ENCODE results near the gene AIPL1. TPM values are rescaled to one million over a fixed set of nuclear protein-coding genes. Genes with fewer than 3 reads are reported as not detected.

Gene AIPL1
- total and polyA plus RNA-seq, 4 donors = not detected

- TF ChIP-seq CTCF (IDR thresholded peaks at IDR 0.05; ENCODE audit: control extremely low read depth, extremely low read depth) = no peak
- Histone ChIP-seq H3K27ac (ENCODE audit: low read depth in 1 of 2, low read length in 1 of 2) (no peak overlapping the region), H3K4me1 (ENCODE audit: control insufficient read depth in 5 of 5, insufficient read depth in 5 of 5, low read length in 5 of 5) (no peaks in the 10 kb centered on the region), H3K4me3 (no peak overlapping the region), H3K27me3 (ENCODE audit: control insufficient read depth in 3 of 3, insufficient read depth in 3 of 3, low read length in 2 of 3) (no peaks in the 10 kb centered on the region), H3K9me3 (ENCODE audit: control insufficient read depth in 4 of 4, insufficient read depth in 3 of 4, low read length in 3 of 4) (peaks cover 0 to 6% (median under 1%) of the 10 kb centered on the region in 4 donors), H3K36me3 (ENCODE audit: control insufficient read depth in 4 of 4, insufficient read depth in 4 of 4, low read length in 4 of 4) (no peaks in the 10 kb centered on the region), H3K9ac (ENCODE audit: insufficient read depth in 1 of 2, low read length in 2 of 2) (no peak overlapping the region)
- ATAC-seq (ENCODE audit: insufficient read depth, low FRiP score) (no peak), DNase-seq (no peak)
- WGBS, 2 donors = 85 to 89% methylated on average over 4 of the region's 4 CpGs
Measured at GRCh38 chr17:6387442-6387841, 47.5 kb downstream of the AIPL1 start.

GRCh38 chr17:6386041-6386630 is 48.8 kb downstream of the AIPL1 start:
- no peak for ATAC-seq (ENCODE audit: insufficient read depth, low FRiP score)
- DNase-seq = no peak
- WGBS, 2 donors = 89 to 90% methylated on average over 9 of the region's 9 CpGs
- Histone ChIP-seq H3K27me3 (ENCODE audit: control insufficient read depth in 3 of 3, insufficient read depth in 3 of 3, low read length in 2 of 3) (no peaks in the 10 kb centered on the region), H3K36me3 (ENCODE audit: control insufficient read depth in 4 of 4, insufficient read depth in 4 of 4, low read length in 4 of 4) (no peaks in the 10 kb centered on the region), H3K4me1 (ENCODE audit: control insufficient read depth in 5 of 5, insufficient read depth in 5 of 5, low read length in 5 of 5) (no peaks in the 10 kb centered on the region), H3K9me3 (ENCODE audit: control insufficient read depth in 4 of 4, insufficient read depth in 3 of 4, low read length in 3 of 4) (peaks cover 0 to 6% (median under 1%) of the 10 kb centered on the region in 4 donors), H3K27ac (ENCODE audit: low read depth in 1 of 2, low read length in 1 of 2) (no peak overlapping the region), H3K9ac (ENCODE audit: insufficient read depth in 1 of 2, low read length in 2 of 2) (no peak overlapping the region), H3K4me3 (no peak overlapping the region)
- TF ChIP-seq CTCF (IDR thresholded peaks at IDR 0.05; ENCODE audit: control extremely low read depth, extremely low read depth) = no peak

DNA sequence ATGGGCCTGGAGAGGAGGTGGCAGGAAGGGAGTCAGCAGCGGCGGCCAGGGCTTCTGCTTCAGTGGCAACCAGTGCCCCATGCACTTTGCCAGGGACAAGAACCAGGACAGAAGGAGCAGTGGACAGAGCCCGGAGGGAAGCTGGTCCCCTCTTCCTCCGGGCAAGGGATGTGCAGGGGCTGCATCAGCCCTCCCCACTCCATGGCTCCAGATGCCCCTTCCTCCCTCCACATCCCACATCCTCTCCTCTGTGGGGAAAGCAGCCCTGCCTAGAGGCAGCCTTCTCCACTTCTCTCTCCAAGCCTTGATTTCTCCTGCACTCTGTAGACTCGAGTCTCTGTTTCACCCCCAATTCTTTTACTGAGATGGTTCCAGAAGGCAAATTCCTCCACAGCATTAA is 50.4 kb downstream of the AIPL1 start:
- DNase-seq (no peak), ATAC-seq (ENCODE audit: insufficient read depth, low FRiP score) (no peak)
- H3K9ac ChIP-seq (ENCODE audit: insufficient read depth in 1 of 2, low read length in 2 of 2) = no peak overlapping the region
- H3K27ac ChIP-seq (ENCODE audit: low read depth in 1 of 2, low read length in 1 of 2) = no peak overlapping the region
- H3K9me3 ChIP-seq (ENCODE audit: control insufficient read depth in 4 of 4, insufficient read depth in 3 of 4, low read length in 3 of 4) = peaks cover 0 to 4% (median 0%) of the 10 kb centered on the region in 4 donors
- H3K4me1 ChIP-seq (ENCODE audit: control insufficient read depth in 5 of 5, insufficient read depth in 5 of 5, low read length in 5 of 5) = no peaks in the 10 kb centered on the region
- H3K27me3 ChIP-seq (ENCODE audit: control insufficient read depth in 3 of 3, insufficient read depth in 3 of 3, low read length in 2 of 3) = no peaks in the 10 kb centered on the region
- H3K4me3 ChIP-seq = no peak overlapping the region
- H3K36me3 ChIP-seq (ENCODE audit: control insufficient read depth in 4 of 4, insufficient read depth in 4 of 4, low read length in 4 of 4) = no peaks in the 10 kb centered on the region
- TF ChIP-seq CTCF (IDR thresholded peaks at IDR 0.05; ENCODE audit: control extremely low read depth, extremely low read depth) = no peak
- 85 to 87% methylated on average over 5 of the region's 5 CpGs for WGBS, 2 donors

All from lung (tissue), 12 donors.